K562 (cell line): ENCODE results near the gene TPK1. TPM values are rescaled to one million over a fixed set of nuclear protein-coding genes. Genes with fewer than 3 reads are reported as not detected.

Experiments used
- HBP1 ChIP-seq: fragments of 450-650 bp; formaldehyde crosslinking; IDR thresholded peaks from 2 replicates; pipeline ENCODE4 v1.4.0; 2022; ENCODE audit warnings: missing genetic modification characterization
- KDM1A ChIP-seq, 2 experiments: fragments of 450-650 bp; IDR thresholded peaks; 2 replicates each; pipeline ENCODE4 v1.6.1; 2016; ENCODE audit warnings: mild to moderate bottlenecking in 2 of 2
- MCM7 ChIP-seq, 2 experiments: fragments of 450-650 bp; IDR thresholded peaks; 2 replicates each; pipeline ENCODE4 v1.6.1; 2016 to 2018
- PTBP1 ChIP-seq: fragments of 200-400 bp; formaldehyde crosslinking; IDR thresholded peaks from 2 replicates; pipeline ENCODE4 v1.6.1; 2017; ENCODE audit warnings: low read depth, low read length
- RCOR1 ChIP-seq, 2 experiments: IDR thresholded peaks; 2 replicates each; pipeline ENCODE4 v1.6.1; 2012; ENCODE audit warnings: low read depth in 2 of 2, low read length in 2 of 2, borderline replicate concordance in 1 of 2, improper control_type of control experiment in 1 of 2
- SIX5 ChIP-seq, 2 experiments: IDR thresholded peaks; 2 replicates each; pipeline ENCODE4 v1.6.1; 2011; ENCODE audit warnings: low read length in 2 of 2, borderline replicate concordance in 1 of 2, low read depth in 1 of 2, mild to moderate bottlenecking in 1 of 2, moderate library complexity in 1 of 2; ENCODE audit not compliant: insufficient read depth in 1 of 2
- TAL1 ChIP-seq: fragments of 450-650 bp; IDR thresholded peaks from 2 replicates; pipeline ENCODE4 v1.6.1; 2016; ENCODE audit warnings: mild to moderate bottlenecking
- polyA plus RNA-seq, 8 experiments: library from polyadenylated mRNA; depleted of rRNA in 4 of 8; stranded (reverse) in 5 of 8; unstranded in 3 of 8; fragments of >200 nt; fragmentation: Nextera tagmentation in 2 of 8; fragmentation: Illumina TruSeq in 1 of 8; extraction: Ambion mirVana in 2 of 8; extraction: Trizol in 1 of 8; gene quantifications; 2 replicates each; pipeline versions ENCODE4 v1.2.1 to v1.2.3, GENCODE V29; 2011 to 2014; ENCODE audit warnings: inconsistent platforms in 1 of 8, missing spikeins in 1 of 8
- total RNA-seq, 7 experiments: library from RNA; depleted of rRNA in 6 of 7; stranded (reverse); fragments of >200 nt in 6 of 7; fragmentation: Illumina TruSeq in 2 of 7; extraction: Trizol in 2 of 7; gene quantifications; 2 replicates each; pipeline versions ENCODE4 v1.2.1 to v1.2.3, GENCODE V29; 2011 to 2021; ENCODE audit warnings: low replicate concordance in 1 of 7
- TF ChIP-seq, protein P1 (sequence below): fragments of 450-650 bp; formaldehyde crosslinking; IDR thresholded peaks from 2 replicates; pipeline ENCODE4 v1.4.0; 2022; ENCODE audit warnings: mild to moderate bottlenecking, moderate library complexity
- TF ChIP-seq, protein P2 (sequence below), 2 experiments: IDR thresholded peaks; 2 replicates each; pipeline ENCODE4 v1.6.1; 2012; ENCODE audit warnings: improper control_type of control experiment in 2 of 2, low read depth in 2 of 2, low read length in 2 of 2, borderline replicate concordance in 1 of 2

The TPK1 gene
- total and polyA plus RNA-seq, 9 of the 15 experiments (the other 6 are each of a cell fraction or from before 2014, with no cell fraction given), result 5.1 to 16.2 (median 9.2) TPM

- TF ChIP-seq, protein P1, sequence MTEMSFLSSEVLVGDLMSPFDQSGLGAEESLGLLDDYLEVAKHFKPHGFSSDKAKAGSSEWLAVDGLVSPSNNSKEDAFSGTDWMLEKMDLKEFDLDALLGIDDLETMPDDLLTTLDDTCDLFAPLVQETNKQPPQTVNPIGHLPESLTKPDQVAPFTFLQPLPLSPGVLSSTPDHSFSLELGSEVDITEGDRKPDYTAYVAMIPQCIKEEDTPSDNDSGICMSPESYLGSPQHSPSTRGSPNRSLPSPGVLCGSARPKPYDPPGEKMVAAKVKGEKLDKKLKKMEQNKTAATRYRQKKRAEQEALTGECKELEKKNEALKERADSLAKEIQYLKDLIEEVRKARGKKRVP (CRISPR knock-in tag), result no peak
- TF ChIP-seq RCOR1 (IDR thresholded peaks at IDR 0.05; ENCODE audit: borderline replicate concordance in 1 of 2, low read depth in 2 of 2, low read length in 2 of 2) (no peak), SIX5 (IDR thresholded peaks at IDR 0.05; ENCODE audit: borderline replicate concordance in 1 of 2, insufficient read depth in 1 of 2, low read depth in 1 of 2, low read length in 2 of 2) (no peak), PTBP1 (no peak), HBP1 (CRISPR knock-in tag) (no peak), TAL1 (no peak), MCM7 (IDR thresholded peaks at IDR 0.05) (no peak), KDM1A (IDR thresholded peaks at IDR 0.05) (no peak)
- TF ChIP-seq, protein P2, sequence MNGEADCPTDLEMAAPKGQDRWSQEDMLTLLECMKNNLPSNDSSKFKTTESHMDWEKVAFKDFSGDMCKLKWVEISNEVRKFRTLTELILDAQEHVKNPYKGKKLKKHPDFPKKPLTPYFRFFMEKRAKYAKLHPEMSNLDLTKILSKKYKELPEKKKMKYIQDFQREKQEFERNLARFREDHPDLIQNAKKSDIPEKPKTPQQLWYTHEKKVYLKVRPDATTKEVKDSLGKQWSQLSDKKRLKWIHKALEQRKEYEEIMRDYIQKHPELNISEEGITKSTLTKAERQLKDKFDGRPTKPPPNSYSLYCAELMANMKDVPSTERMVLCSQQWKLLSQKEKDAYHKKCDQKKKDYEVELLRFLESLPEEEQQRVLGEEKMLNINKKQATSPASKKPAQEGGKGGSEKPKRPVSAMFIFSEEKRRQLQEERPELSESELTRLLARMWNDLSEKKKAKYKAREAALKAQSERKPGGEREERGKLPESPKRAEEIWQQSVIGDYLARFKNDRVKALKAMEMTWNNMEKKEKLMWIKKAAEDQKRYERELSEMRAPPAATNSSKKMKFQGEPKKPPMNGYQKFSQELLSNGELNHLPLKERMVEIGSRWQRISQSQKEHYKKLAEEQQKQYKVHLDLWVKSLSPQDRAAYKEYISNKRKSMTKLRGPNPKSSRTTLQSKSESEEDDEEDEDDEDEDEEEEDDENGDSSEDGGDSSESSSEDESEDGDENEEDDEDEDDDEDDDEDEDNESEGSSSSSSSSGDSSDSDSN (IDR thresholded peaks at IDR 0.05; ENCODE audit: borderline replicate concordance in 1 of 2, low read depth in 2 of 2, low read length in 2 of 2), result no peak
- TF ChIP-seq, all 486 proteins: peak for 0
Observed at GRCh38 chr7:144548556-144548955, 287.3 kb downstream of the TPK1 start (continued).
